NOMO-1 treated with dmso at 0.1 percent for 144 hours (cell line): Measurements from ENCODE around the gene DIAPH1.

Experiments used
- DNase-seq: peaks from one replicate; lab custom pipeline; 2025; ENCODE audit not compliant: unreplicated experiment; lab: John Stamatoyannopoulos, UW

DIAPH1 gene

DNA sequence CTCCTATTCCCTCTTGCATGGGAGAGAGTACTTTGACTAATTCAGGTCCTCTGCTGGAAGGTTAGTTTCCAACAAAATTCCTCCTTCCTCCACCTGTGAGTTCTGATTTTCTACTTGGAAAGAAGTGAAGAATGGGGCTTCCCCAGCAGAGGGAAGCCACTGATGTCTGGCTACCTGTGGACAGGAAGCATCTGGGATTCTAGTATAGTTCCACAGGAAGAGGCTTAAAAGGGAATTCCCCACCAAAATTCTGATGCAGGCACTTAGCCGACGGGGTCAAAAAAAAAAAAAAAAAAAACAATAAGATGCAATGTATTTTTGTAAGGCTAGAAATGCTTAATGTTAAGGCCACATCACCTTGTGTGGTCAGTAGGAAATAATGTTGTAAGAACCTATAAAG lies 96.5 kb downstream of the DIAPH1 start:
- DNase-seq = no peak

- peak; percentile 43 for DNase-seq
Measured at GRCh38 chr5:141521244-141521781, 97.5 kb downstream of the DIAPH1 start.

DNA sequence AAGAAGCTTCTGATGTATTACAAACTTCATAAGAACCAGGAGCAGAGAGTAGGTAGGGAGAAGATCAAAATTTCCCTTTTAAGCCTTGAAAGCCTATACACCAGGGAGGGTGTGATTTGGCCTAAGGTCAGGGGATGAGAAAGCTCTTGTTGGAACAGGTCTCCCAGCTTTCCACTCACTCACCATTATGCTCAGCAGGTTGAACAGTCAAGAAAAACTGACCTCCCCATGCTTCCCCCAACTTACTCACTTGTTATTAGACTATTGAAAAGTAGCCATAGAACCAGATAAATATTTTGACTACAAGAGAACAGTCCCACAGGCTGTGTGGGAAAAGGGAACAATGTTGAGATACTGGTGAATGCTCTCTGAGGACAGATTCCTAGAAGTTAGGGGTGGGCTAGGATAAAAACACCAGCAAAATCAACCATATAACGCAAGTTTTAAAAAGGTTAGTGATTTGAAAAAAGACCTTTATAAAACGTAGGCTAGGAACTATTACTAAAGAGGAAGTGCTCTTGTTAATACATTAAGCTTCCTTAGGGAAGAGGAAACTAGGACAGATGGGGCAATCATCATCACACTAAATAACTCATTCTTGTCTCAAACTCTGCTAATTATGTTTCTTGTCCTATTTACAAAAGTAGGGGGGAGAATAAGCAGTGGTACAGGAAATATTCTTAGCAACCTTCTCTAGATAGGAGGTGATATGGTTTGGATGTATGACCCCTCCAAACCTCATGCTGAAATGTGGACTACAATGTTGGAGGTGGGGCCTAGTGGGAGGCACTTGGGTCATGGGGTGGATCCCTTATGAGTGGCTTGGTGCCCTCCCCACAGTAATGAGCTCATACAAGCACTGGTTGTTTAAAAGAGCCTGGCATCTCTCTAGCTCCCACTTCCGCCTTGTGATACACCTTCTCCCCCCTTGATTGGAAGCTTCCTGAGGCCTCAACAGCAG lies 98.9 kb downstream of the DIAPH1 start:
- no peak for DNase-seq

- DNase-seq = no peak
Measured at GRCh38 chr5:141518618-141519015, 100.2 kb downstream of the DIAPH1 start.

- no peak for DNase-seq
Measured at GRCh38 chr5:141517880-141518617, 100.8 kb downstream of the DIAPH1 start.

DNA sequence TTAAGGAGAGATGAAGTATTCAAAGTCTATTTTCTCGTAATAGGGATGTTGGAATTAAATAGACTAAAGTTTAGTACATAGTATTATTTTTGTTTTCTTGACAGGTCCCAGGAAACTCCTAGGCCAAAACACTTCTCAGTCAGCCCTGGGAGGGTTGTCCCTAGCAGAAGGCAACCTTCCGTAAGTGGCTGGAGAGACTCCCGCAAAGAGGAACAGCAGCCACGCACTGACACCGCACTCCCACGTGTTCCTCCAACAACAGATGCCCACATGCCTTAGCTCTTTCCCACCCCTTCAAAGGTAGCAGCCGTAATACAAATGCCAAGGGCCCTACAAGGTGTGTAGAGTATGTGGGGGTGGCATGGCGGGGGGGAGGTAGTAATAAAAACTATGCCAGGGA lies 101.5 kb downstream of the DIAPH1 start:
- no peak for DNase-seq

DNA sequence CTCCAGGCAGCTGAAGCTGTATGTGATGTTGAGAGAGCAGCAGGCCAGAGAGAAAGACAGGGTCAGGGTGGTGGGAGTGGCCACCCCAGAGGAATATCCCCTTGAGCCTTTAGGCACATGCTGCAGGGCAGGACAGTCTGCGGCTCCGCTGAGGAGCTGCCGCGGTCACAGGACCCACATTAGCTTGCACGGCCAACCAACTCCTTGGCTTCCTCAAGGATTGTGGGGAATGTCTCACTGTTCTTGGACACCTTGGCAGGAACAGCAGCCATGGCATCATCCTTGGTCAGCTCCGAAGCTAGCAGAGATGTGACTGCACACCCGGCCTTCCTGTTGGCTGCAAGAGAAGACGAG lies 102.2 kb downstream of the DIAPH1 start:
- DNase-seq = no peak

GRCh38 chr5:141515946-141516671 lies 102.7 kb downstream of the DIAPH1 start:
- no peak for DNase-seq

DNA sequence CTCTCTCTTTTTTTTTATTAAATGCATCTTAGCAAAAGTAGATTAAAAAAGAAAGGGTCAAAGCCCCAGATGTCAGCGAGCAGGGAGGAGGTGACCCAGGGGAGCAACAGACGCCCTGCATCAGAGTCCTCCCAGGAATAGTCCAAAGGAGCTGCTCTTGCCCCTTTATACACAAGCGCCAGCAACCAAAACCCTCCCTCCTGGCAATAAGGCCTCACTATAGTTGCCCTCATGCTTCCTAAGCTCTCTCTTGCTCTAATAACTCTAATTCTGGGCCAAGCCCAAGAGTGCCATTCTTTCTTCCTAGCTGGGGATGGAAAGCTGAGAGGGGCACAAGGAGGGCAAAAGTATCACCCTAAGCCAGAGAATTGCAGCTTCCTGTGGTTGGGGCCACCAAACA lies 103.7 kb downstream of the DIAPH1 start:
- no peak for DNase-seq

- DNase-seq = no peak
Measured at GRCh38 chr5:141514330-141515133, 104.3 kb downstream of the DIAPH1 start.

DNA sequence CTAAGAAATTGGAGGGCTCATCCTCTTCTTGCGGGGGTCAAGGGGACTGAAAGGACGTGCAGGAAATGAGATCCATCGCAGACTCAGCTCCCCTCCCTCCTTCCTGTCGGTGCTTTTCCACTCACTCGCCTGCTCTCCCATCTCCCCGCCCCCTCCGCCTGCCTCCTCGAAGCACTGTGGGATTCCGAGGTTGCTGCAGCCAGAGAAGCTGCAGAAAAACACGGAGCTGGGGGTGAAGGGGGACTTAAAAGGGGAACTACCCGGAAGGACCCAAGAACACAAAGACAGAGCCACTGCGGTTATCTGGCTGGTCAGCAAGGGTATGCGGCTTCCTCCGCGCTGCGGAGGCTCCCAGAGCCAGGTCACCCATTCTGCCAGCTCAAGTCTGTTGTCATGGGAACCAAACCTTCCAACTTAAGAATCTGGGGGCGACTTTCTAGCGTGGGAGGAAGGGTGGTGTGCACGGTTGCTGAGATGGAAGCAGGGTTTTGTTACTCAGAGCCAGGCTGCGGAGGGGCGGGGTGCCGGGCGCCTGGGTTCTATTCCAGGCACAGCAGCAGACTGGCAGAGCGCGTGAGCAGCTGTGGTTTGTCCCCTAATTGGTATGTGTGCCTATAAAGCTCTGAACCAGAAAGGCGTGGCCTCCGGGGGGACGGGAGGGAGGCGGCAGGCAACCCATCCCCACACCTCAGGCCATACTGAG lies 105.0 kb downstream of the DIAPH1 start:
- DNase-seq = no peak

DNA sequence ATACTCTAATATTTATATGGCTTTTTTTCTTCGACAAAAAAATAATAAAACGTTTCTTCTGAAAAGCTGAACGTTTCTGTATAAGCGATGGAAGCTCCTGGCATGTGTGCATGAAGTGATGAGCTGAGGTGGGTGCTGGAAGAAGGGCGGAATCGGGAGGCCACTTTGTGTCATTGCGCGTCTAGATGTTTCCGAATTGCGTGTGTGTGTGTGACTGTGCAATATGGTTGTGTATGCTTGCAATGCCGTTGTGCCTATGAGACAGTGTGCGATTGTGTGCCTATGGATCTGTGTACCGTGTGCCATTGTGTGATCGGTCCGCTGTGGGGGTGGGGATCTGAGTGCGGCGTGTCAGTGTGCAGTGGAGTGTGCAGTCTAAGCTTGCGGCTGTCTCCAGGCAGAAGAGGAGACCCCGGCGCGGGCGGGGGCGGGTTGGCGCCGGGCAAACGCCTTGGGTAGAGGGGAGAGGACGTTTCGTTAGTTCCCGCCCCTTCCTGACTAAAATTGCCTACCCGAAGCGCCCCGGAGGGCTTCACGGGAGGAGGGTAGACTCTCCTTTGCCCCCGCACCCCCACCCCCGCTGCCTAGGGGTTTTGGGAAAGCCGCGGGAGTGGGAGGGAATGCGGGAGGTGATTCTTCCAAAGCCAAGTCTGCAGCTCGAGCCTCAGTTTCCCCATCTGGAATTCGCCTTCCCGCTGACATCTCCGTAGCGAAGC lies 105.7 kb downstream of the DIAPH1 start:
- DNase-seq = no peak

- no peak for DNase-seq
Measured at GRCh38 chr5:141512390-141512910, 106.3 kb downstream of the DIAPH1 start.

GRCh38 chr5:141511771-141512325 lies 107.0 kb downstream of the DIAPH1 start:
- DNase-seq = no peak

DNA sequence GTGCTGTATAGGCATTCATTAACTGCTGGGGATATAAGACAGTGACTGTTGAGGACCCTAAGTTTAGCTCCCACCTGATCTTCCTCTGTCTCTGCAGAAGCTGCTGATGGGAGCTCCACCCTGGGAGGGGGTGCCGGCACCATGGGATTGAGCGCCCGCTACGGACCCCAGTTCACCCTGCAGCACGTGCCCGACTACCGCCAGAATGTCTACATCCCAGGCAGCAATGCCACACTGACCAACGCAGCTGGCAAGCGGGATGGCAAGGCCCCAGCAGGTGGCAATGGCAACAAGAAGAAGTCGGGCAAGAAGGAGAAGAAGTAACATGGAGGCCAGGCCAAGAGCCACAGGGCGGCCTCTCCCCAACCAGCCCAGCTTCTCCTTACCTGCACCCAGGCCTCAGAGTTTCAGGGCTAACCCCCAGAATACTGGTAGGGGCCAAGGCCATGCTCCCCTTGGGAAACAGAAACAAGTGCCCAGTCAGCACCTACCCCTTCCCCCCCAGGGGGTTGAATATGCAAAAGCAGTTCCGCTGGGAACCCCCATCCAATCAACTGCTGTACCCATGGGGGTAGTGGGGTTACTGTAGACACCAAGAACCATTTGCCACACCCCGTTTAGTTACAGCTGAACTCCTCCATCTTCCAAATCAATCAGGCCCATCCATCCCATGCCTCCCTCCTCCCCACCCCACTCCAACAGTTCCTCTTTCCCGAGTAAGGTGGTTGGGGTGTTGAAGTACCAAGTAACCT lies 107.8 kb downstream of the DIAPH1 start:
- DNase-seq = no peak

- no peak for DNase-seq
Measured at GRCh38 chr5:141510160-141510559, 108.6 kb downstream of the DIAPH1 start.

- no peak for DNase-seq
Measured at GRCh38 chr5:141508798-141509611, 109.8 kb downstream of the DIAPH1 start.
